H9 (cell line): ENCODE results near the gene CAPSL. TPM values are rescaled to one million over a fixed set of nuclear protein-coding genes. Genes with fewer than 3 reads are reported as not detected.

Source experiments
- DNase-seq: peaks from one replicate; pipeline ENCODE4 v3.0.0-alpha.2; 2017
- H2AFZ ChIP-seq: one replicate; pipeline ENCODE4 v1.6.1; 2013; ENCODE audit warnings: mild to moderate bottlenecking, low read length, control low read depth, moderate library complexity
- H2AK5ac ChIP-seq: 2 replicates; pipeline ENCODE4 v1.6.1; 2013; ENCODE audit warnings: low read length, control low read depth, mixed read lengths; ENCODE audit not compliant: insufficient read length
- H2BK120ac ChIP-seq: one replicate; pipeline ENCODE4 v1.6.1; 2013; ENCODE audit warnings: low read depth, mild to moderate bottlenecking, low read length, control low read depth, inconsistent platforms; ENCODE audit not compliant: poor library complexity, severe bottlenecking
- H2BK12ac ChIP-seq: 2 replicates; pipeline ENCODE4 v1.6.1; 2013; ENCODE audit warnings: low read length, control low read depth, mixed read lengths, low read depth; ENCODE audit not compliant: insufficient read length
- H2BK15ac ChIP-seq: 2 replicates; pipeline ENCODE4 v1.6.1; 2013; ENCODE audit warnings: low read depth, low read length, control low read depth
- H2BK20ac ChIP-seq: one replicate; pipeline ENCODE4 v1.6.1; 2013; ENCODE audit warnings: low read depth, mild to moderate bottlenecking, low read length, control low read depth, inconsistent platforms; ENCODE audit not compliant: poor library complexity, severe bottlenecking
- H2BK5ac ChIP-seq: 2 replicates; pipeline ENCODE4 v1.6.1; 2013; ENCODE audit warnings: low read length, control low read depth, mixed read lengths; ENCODE audit not compliant: insufficient read length
- H3K14ac ChIP-seq: 2 replicates; pipeline ENCODE4 v1.6.1; 2013; ENCODE audit warnings: low read length, control low read depth; ENCODE audit not compliant: insufficient read depth
- H3K18ac ChIP-seq: 2 replicates; pipeline ENCODE4 v1.6.1; 2013; ENCODE audit warnings: low read depth, mild to moderate bottlenecking, mixed read lengths, low read length, control low read depth; ENCODE audit not compliant: insufficient read length
- H3K23ac ChIP-seq: 2 replicates; pipeline ENCODE4 v1.6.1; 2013; ENCODE audit warnings: low read length, control low read depth, mixed read lengths, low read depth; ENCODE audit not compliant: insufficient read length
- H3K23me2 ChIP-seq: 2 replicates; pipeline ENCODE4 v1.6.1; 2013; ENCODE audit warnings: low read depth, mild to moderate bottlenecking, mixed read lengths, low read length, control low read depth; ENCODE audit not compliant: insufficient read length, poor library complexity, severe bottlenecking
- H3K27ac ChIP-seq: 2 replicates; pipeline ENCODE4 v1.5.1; 2013; ENCODE audit warnings: low read length, control low read depth, mixed read lengths, low read depth; ENCODE audit not compliant: insufficient read length
- H3K27me3 ChIP-seq: 2 replicates; pipeline ENCODE4 v1.6.1; 2013; ENCODE audit warnings: low read length, control low read depth, inconsistent platforms; ENCODE audit not compliant: insufficient read depth
- H3K4ac ChIP-seq: 2 replicates; pipeline ENCODE4 v1.6.1; 2013; ENCODE audit warnings: low read depth, mild to moderate bottlenecking, control low read depth, inconsistent platforms, low read length, moderate library complexity
- H3K4me1 ChIP-seq: 2 replicates; pipeline ENCODE4 v1.6.1; 2013; ENCODE audit warnings: low read length, control low read depth, inconsistent platforms; ENCODE audit not compliant: insufficient read depth
- H3K4me2 ChIP-seq: 2 replicates; pipeline ENCODE4 v1.6.1; 2013; ENCODE audit warnings: low read length, control low read depth, mixed read lengths; ENCODE audit not compliant: insufficient read length, insufficient read depth
- H3K56ac ChIP-seq: 2 replicates; pipeline ENCODE4 v1.6.1; 2013; ENCODE audit warnings: low read depth, mild to moderate bottlenecking, mixed read lengths, low read length, control low read depth; ENCODE audit not compliant: insufficient read length
- H3K79me1 ChIP-seq: 2 replicates; pipeline ENCODE4 v1.6.1; 2013; ENCODE audit warnings: low read depth, mild to moderate bottlenecking, moderate library complexity, low read length, control low read depth, inconsistent platforms; ENCODE audit not compliant: insufficient read depth, poor library complexity, severe bottlenecking
- H3K79me2 ChIP-seq: 2 replicates; pipeline ENCODE4 v1.6.1; 2013; ENCODE audit warnings: low read length, control low read depth, inconsistent platforms; ENCODE audit not compliant: insufficient read depth
- H3K9ac ChIP-seq: 2 replicates; pipeline ENCODE4 v1.6.1; 2013; ENCODE audit warnings: low read length, control low read depth, mixed read lengths; ENCODE audit not compliant: insufficient read length; ENCODE audit errors: extremely low read depth
- H3K9me3 ChIP-seq: one replicate; pipeline ENCODE4 v1.6.1; 2013; ENCODE audit warnings: low read depth, low read length, inconsistent platforms; ENCODE audit not compliant: control insufficient read depth
- H3T11ph ChIP-seq: one replicate; pipeline ENCODE4 v1.6.1; 2013; ENCODE audit warnings: mild to moderate bottlenecking, low read length, control low read depth, inconsistent platforms
- H4K20me1 ChIP-seq: one replicate; pipeline ENCODE4 v1.6.1; 2013; ENCODE audit not compliant: control insufficient read depth, insufficient read length, insufficient read depth
- H4K5ac ChIP-seq: 2 replicates; pipeline ENCODE4 v1.6.1; 2013; ENCODE audit warnings: low read depth, mild to moderate bottlenecking, mixed read lengths, low read length, control low read depth; ENCODE audit not compliant: insufficient read length
- H4K8ac ChIP-seq: replicated peaks from 2 replicates; pipeline ENCODE4 v1.6.1; 2013; ENCODE audit warnings: low read length, control low read depth, mixed read lengths, low read depth; ENCODE audit not compliant: insufficient read length
- H4K91ac ChIP-seq: 2 replicates; pipeline ENCODE4 v1.6.1; 2013; ENCODE audit warnings: low read depth, mild to moderate bottlenecking, moderate library complexity, mixed read lengths, low read length, control low read depth; ENCODE audit not compliant: insufficient read length
- H3K27ac Mint-ChIP-seq, 3 experiments: 2 replicates in 2 of 3; 3 replicates in 1 of 3; pipeline ENCODE4 v1.8.0; 2020 to 2021; ENCODE audit warnings: mixed read lengths in 3 of 3, mild to moderate bottlenecking in 1 of 3, moderate library complexity in 1 of 3
- H3K27me3 Mint-ChIP-seq: 2 replicates; pipeline ENCODE4 v1.8.0; 2021; ENCODE audit warnings: low read depth, mild to moderate bottlenecking, moderate library complexity, mixed read lengths
- H3K36me3 Mint-ChIP-seq, 3 experiments: 2 replicates in 2 of 3; 3 replicates in 1 of 3; pipeline ENCODE4 v1.8.0; 2020 to 2021; ENCODE audit warnings: low read depth in 3 of 3, mixed read lengths in 3 of 3; ENCODE audit not compliant: insufficient read depth in 1 of 3
- H3K4me1 Mint-ChIP-seq, 2 experiments: 2 replicates each; pipeline ENCODE4 v1.8.0; 2020; ENCODE audit warnings: mixed read lengths in 2 of 2
- H3K4me3 Mint-ChIP-seq, 2 experiments: 2 replicates in 1 of 2; 3 replicates in 1 of 2; pipeline ENCODE4 v1.8.0; 2020 to 2021; ENCODE audit warnings: mild to moderate bottlenecking in 2 of 2, mixed read lengths in 2 of 2, moderate library complexity in 1 of 2
- H3K9me3 Mint-ChIP-seq, 2 experiments: 2 replicates in 1 of 2; 3 replicates in 1 of 2; pipeline ENCODE4 v1.8.0; 2020; ENCODE audit warnings: mild to moderate bottlenecking in 2 of 2, mixed read lengths in 2 of 2, moderate library complexity in 1 of 2
- WGBS: extraction: QIAGEN DNeasy Blood & Tissue Kit; methylation state at CpG from one replicate; pipeline ENCODE4 v1.1.7; 2013; ENCODE audit warnings: missing lambda C conversion rate, low lambda C conversion rate, mixed read lengths; ENCODE audit not compliant: insufficient read length; ENCODE audit errors: extremely low coverage; 5-methylcytosine and 5-hydroxymethylcytosine counted together
- total RNA-seq: library from RNA; stranded (reverse); gene quantifications from 2 replicates; pipeline ENCODE4 v1.2.1, GENCODE V29; 2021
- TF ChIP-seq, protein P1 (sequence below): fragments of 200-600 bp; sonication (generic); conservative IDR thresholded peaks from 3 replicates; pipeline ENCODE4 v1.8.0; 2021; ENCODE audit warnings: antibody characterized with exemption, mild to moderate bottlenecking

The CAPSL gene
- total RNA-seq, 1 experiment from 2014 or later = not detected

- H2BK15ac ChIP-seq = no peak overlapping the region
- Mint-ChIP-seq H3K27me3 (peaks cover 3% of the 10 kb centered on the region; the same call in 1 of the 2 replicates), H3K4me3 (no peak overlapping the region), H3K27ac (no peak overlapping the region), H3K4me1 (peaks cover 14 to 25% of the 10 kb centered on the region in 2 experiments), H3K9me3 (no peaks in the 10 kb centered on the region; a peak in 1 of 5 replicates), H3K36me3 (no peaks in the 10 kb centered on the region)
- H3K4me2 ChIP-seq = no peak overlapping the region
- H3K14ac ChIP-seq = no peak overlapping the region
- no peaks in the 10 kb centered on the region for H3K23me2 ChIP-seq
- no peak overlapping the region for H3K9ac ChIP-seq
- no peak overlapping the region for H4K91ac ChIP-seq
- H4K8ac ChIP-seq = no peak overlapping the region
- TF ChIP-seq, protein P1, sequence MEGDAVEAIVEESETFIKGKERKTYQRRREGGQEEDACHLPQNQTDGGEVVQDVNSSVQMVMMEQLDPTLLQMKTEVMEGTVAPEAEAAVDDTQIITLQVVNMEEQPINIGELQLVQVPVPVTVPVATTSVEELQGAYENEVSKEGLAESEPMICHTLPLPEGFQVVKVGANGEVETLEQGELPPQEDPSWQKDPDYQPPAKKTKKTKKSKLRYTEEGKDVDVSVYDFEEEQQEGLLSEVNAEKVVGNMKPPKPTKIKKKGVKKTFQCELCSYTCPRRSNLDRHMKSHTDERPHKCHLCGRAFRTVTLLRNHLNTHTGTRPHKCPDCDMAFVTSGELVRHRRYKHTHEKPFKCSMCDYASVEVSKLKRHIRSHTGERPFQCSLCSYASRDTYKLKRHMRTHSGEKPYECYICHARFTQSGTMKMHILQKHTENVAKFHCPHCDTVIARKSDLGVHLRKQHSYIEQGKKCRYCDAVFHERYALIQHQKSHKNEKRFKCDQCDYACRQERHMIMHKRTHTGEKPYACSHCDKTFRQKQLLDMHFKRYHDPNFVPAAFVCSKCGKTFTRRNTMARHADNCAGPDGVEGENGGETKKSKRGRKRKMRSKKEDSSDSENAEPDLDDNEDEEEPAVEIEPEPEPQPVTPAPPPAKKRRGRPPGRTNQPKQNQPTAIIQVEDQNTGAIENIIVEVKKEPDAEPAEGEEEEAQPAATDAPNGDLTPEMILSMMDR = no peak
- no peak overlapping the region for H3K27ac ChIP-seq
- no peak overlapping the region for H2BK12ac ChIP-seq
- no peaks in the 10 kb centered on the region for H4K20me1 ChIP-seq
- no peak overlapping the region for H2AK5ac ChIP-seq
- no peak for DNase-seq
- no CpG with 5 or more reads among the region's 1 CpG for WGBS
- no peak overlapping the region for H2BK5ac ChIP-seq
- no peak overlapping the region for H2BK120ac ChIP-seq
- no peak overlapping the region for H4K5ac ChIP-seq
- no peaks in the 10 kb centered on the region for H3K79me1 ChIP-seq
- no peak overlapping the region for H3K23ac ChIP-seq
- H3K4ac ChIP-seq = no peak overlapping the region
- H3K27me3 ChIP-seq = no peaks in the 10 kb centered on the region
- H2BK20ac ChIP-seq = no peak overlapping the region
- H3K9me3 ChIP-seq = no peaks in the 10 kb centered on the region
- H3K4me1 ChIP-seq = peaks cover 4% of the 10 kb centered on the region; the same call in 1 of the 2 replicates
- no peak overlapping the region for H3K18ac ChIP-seq
- no peak overlapping the region for H3T11ph ChIP-seq
- no peaks in the 10 kb centered on the region for H3K79me2 ChIP-seq
- H2AFZ ChIP-seq = no peak overlapping the region
- H3K56ac ChIP-seq = no peak overlapping the region
Observed at GRCh38 chr5:35855187-35855586, 83.2 kb downstream of the CAPSL start.

Other genes with a start within 250 kb of the CAPSL start
- not detected in 2 replicates for gene IL7R, start 81.7 kb downstream of the CAPSL start, total RNA-seq
- gene UGT3A1, start 52.8 kb upstream of the CAPSL start, total RNA-seq = 1.8 and 2.0 TPM in 2 replicates
- 13.4 and 13.7 TPM in 2 replicates for gene UGT3A2, start 128.3 kb upstream of the CAPSL start, total RNA-seq
- gene LMBRD2, start 213.3 kb upstream of the CAPSL start, total RNA-seq = 4.3 and 5.3 TPM in 2 replicates
- gene SKP2, start 213.5 kb upstream of the CAPSL start, total RNA-seq = 100 and 103 TPM in 2 replicates